Osteocyte (in vitro differentiated cells): Measurements from ENCODE around the gene C4BPA. TPM values are rescaled to one million over a fixed set of nuclear protein-coding genes. Genes with fewer than 3 reads are reported as not detected.

ENCODE experiments used
- DNase-seq: peaks from one replicate; pipeline ENCODE4 v3.0.0; 2021; ENCODE audit warnings: mixed read lengths; ENCODE audit not compliant: unreplicated experiment; ENCODE audit errors: extremely low spot score
- H3K27ac Mint-ChIP-seq: one replicate; pipeline ENCODE4 v1.8.0; 2021; ENCODE audit warnings: mild to moderate bottlenecking, mixed read lengths; ENCODE audit not compliant: unreplicated experiment
- H3K27me3 Mint-ChIP-seq: one replicate; pipeline ENCODE4 v1.8.0; 2021; ENCODE audit warnings: mixed read lengths; ENCODE audit not compliant: unreplicated experiment
- H3K36me3 Mint-ChIP-seq: one replicate; pipeline ENCODE4 v1.8.0; 2021; ENCODE audit warnings: mixed read lengths; ENCODE audit not compliant: unreplicated experiment
- H3K4me1 Mint-ChIP-seq: one replicate; pipeline ENCODE4 v1.8.0; 2021; ENCODE audit warnings: mixed read lengths; ENCODE audit not compliant: unreplicated experiment
- H3K4me3 Mint-ChIP-seq: one replicate; pipeline ENCODE4 v1.8.0; 2021; ENCODE audit warnings: mild to moderate bottlenecking, moderate library complexity, mixed read lengths; ENCODE audit not compliant: unreplicated experiment
- H3K9me3 Mint-ChIP-seq: one replicate; pipeline ENCODE4 v1.8.0; 2021; ENCODE audit warnings: mixed read lengths; ENCODE audit not compliant: unreplicated experiment
- CTCF ChIP-seq: fragments of 200-600 bp; sonication (generic); IDR thresholded peaks from 2 replicates; pipeline ENCODE4 v1.5.0; 2021; ENCODE audit warnings: antibody characterized with exemption, mild to moderate bottlenecking, moderate library complexity
- total RNA-seq: library from RNA; stranded (reverse); gene quantifications from 2 replicates; pipeline ENCODE4 v1.2.1, GENCODE V29; 2021

Gene C4BPA
- total RNA-seq, 1 donor from 2014 or later, result not detected

GRCh38 chr1:207156826-207157225 is 52.8 kb downstream of the C4BPA start:
- no peaks in the 10 kb centered on the region for H3K9me3 Mint-ChIP-seq

GRCh38 chr1:207164086-207164485 is 60.1 kb downstream of the C4BPA start:
- no peak for TF ChIP-seq CTCF
- DNase-seq, result no peak
- Mint-ChIP-seq H3K4me1 (no peaks in the 10 kb centered on the region), H3K27ac (no peak overlapping the region), H3K4me3 (no peak overlapping the region), H3K27me3 (peaks cover 3% of the 10 kb centered on the region), H3K36me3 (no peaks in the 10 kb centered on the region), H3K9me3 (no peaks in the 10 kb centered on the region)

More at GRCh38 chr1:207156826-207157225, 52.8 kb downstream of the C4BPA start:
- no peaks in the 10 kb centered on the region for H3K36me3 Mint-ChIP-seq
- H3K4me3 Mint-ChIP-seq, result no peak overlapping the region
- peaks cover 6% of the 10 kb centered on the region for H3K4me1 Mint-ChIP-seq
- no peak for TF ChIP-seq CTCF
- peaks cover 3% of the 10 kb centered on the region for H3K27me3 Mint-ChIP-seq
- DNase-seq, result no peak
- no peak overlapping the region for H3K27ac Mint-ChIP-seq

- Mint-ChIP-seq H3K36me3 (no peaks in the 10 kb centered on the region), H3K4me3 (no peak overlapping the region), H3K9me3 (no peaks in the 10 kb centered on the region), H3K27ac (no peak overlapping the region), H3K27me3 (peaks cover 4% of the 10 kb centered on the region), H3K4me1 (no peaks in the 10 kb centered on the region)
- no peak for DNase-seq
- TF ChIP-seq CTCF, result no peak
These were observed 68.3 kb downstream of the C4BPA start for GRCh38 chr1:207172321-207172720.

GRCh38 chr1:207172885-207173284 is 68.9 kb downstream of the C4BPA start:
- no peaks in the 10 kb centered on the region for H3K9me3 Mint-ChIP-seq
- H3K36me3 Mint-ChIP-seq, result no peaks in the 10 kb centered on the region
- no peak overlapping the region for H3K4me3 Mint-ChIP-seq
- no peaks in the 10 kb centered on the region for H3K4me1 Mint-ChIP-seq
- no peak overlapping the region for H3K27ac Mint-ChIP-seq
- no peak for TF ChIP-seq CTCF
- DNase-seq, result no peak
- H3K27me3 Mint-ChIP-seq, result peaks cover 4% of the 10 kb centered on the region

- H3K27me3 Mint-ChIP-seq, result peaks cover 4% of the 10 kb centered on the region
- no peak for TF ChIP-seq CTCF
These were observed 69.4 kb downstream of the C4BPA start for GRCh38 chr1:207173396-207173795.

More at GRCh38 chr1:207173396-207173795, 69.4 kb downstream of the C4BPA start:
- no peak for DNase-seq
- Mint-ChIP-seq H3K9me3 (no peaks in the 10 kb centered on the region), H3K4me1 (no peaks in the 10 kb centered on the region), H3K27ac (no peak overlapping the region), H3K36me3 (no peaks in the 10 kb centered on the region), H3K4me3 (no peak overlapping the region)
